Measurements from ENCODE around the gene EVA1C. TPM values are rescaled to one million over a fixed set of nuclear protein-coding genes. Genes with fewer than 3 reads are reported as not detected.

The EVA1C gene
- total and polyA plus RNA-seq, 2 donors (not counting 3 experiments of a cell fraction or from before 2014, with no cell fraction given), result 22.8 to 38.6 TPM

- Histone ChIP-seq H4K20me1 (replicated peaks; ENCODE audit: control insufficient read depth, extremely low read depth, insufficient read depth, low read length) (no peaks in the 10 kb centered on the region), H3K9me3 (replicated peaks; ENCODE audit: control insufficient read depth, insufficient read depth, low read length) (no peaks in the 10 kb centered on the region), H3K4me3 (replicated peaks in 1 of 3; ENCODE audit: insufficient read depth in 1 of 3, low read depth in 1 of 3, low read length in 3 of 3) (no peak overlapping the region), H3K27me3 (ENCODE audit: control insufficient read depth in 2 of 2, insufficient read depth in 2 of 2, low read length in 2 of 2) (no peaks in the 10 kb centered on the region), H3K27ac (ENCODE audit: insufficient read depth, low read depth, low read length) (peak overlapping the region; percentile 100), H3K4me1 (ENCODE audit: control insufficient read depth, extremely low read depth, insufficient read depth, low read length) (peaks cover 65% of the 10 kb centered on the region), H3K9me1 (replicated peaks; ENCODE audit: control insufficient read depth, extremely low read depth, insufficient read depth, low read length) (no peaks in the 10 kb centered on the region), H2AFZ (ENCODE audit: low read depth, low read length) (no peak overlapping the region), H3K9ac (replicated peaks; ENCODE audit: extremely low read depth, insufficient read depth, low read length) (peak overlapping the region; percentile 83), H3K79me2 (ENCODE audit: control insufficient read depth, insufficient read depth, low read length) (no peaks in the 10 kb centered on the region), H3K4me2 (ENCODE audit: insufficient read depth, low read length) (peak overlapping the region; percentile 31), H3K36me3 (ENCODE audit: control insufficient read depth in 2 of 2, extremely low read depth in 1 of 2, insufficient read depth in 2 of 2, low read length in 2 of 2) (no peaks in the 10 kb centered on the region)
- peak; percentile 24 for DNase-seq (ENCODE audit: low read depth, low spot score)
- dilution Hi-C loops (cut with MboI; ENCODE audit: extremely low pct_ligation_motif_present, low sequenced_read_pairs), result no loop called here
- ChIA-PET POLR2A (interaction anchor here (1.2 to 1.3 kb wide), 2 partner anchors 22 to 47 kb away, joined by 3 to 4 read pairs; no protein-coding TSS in a partner anchor), CTCF (interaction anchor here (0.6 to 4.2 kb wide), 13 partner anchors 9 to 119 kb away, joined by 3 to 27 read pairs (median 6); partner anchors contain the start of gene EVA1C)
- intact Hi-C loops (cut with micrococcal nuclease), result loop anchor here (2.0 kb wide), 1 partner anchor 23 kb away; no protein-coding TSS in a partner anchor
- BruUV-seq (replicated peaks), result TSS peak; percentile 72
- TF ChIP-seq JUN (IDR thresholded peaks at IDR 0.05; ENCODE audit: borderline replicate concordance, insufficient read depth, insufficient read length, low read depth) (no peak), EZH2 (IDR thresholded peaks at IDR 0.05; ENCODE audit: borderline replicate concordance, low read depth, low read length, severe bottlenecking) (no peak), POLR2AphosphoS5 (IDR thresholded peaks at IDR 0.05; ENCODE audit: insufficient read depth, low read depth, low read length) (peak; percentile 26)
- no peak for FAIRE-seq
These were observed 109.3 kb downstream of the EVA1C start for GRCh38 chr21:32521736-32522355.

- peaks cover 59% of the 10 kb centered on the region for H3K4me1 ChIP-seq (ENCODE audit: control insufficient read depth, extremely low read depth, insufficient read depth, low read length)
- no peaks in the 10 kb centered on the region for H3K27me3 ChIP-seq (ENCODE audit: control insufficient read depth in 2 of 2, insufficient read depth in 2 of 2, low read length in 2 of 2)
- H4K20me1 ChIP-seq (replicated peaks; ENCODE audit: control insufficient read depth, extremely low read depth, insufficient read depth, low read length), result no peaks in the 10 kb centered on the region
- H3K9me3 ChIP-seq (replicated peaks; ENCODE audit: control insufficient read depth, insufficient read depth, low read length), result no peaks in the 10 kb centered on the region
- no peak for TF ChIP-seq CTCF (IDR thresholded peaks at IDR 0.05; ENCODE audit: extremely low read depth in 1 of 2, insufficient read depth in 1 of 2, low read depth in 1 of 2, low read length in 2 of 2)
- no peak for TF ChIP-seq POLR2A (IDR thresholded peaks at IDR 0.05; ENCODE audit: low read depth, low read length)
- TF ChIP-seq MYC (IDR thresholded peaks at IDR 0.05; ENCODE audit: low read depth, low read length), result no peak
- no peak for TF ChIP-seq POLR2AphosphoS5 (IDR thresholded peaks at IDR 0.05; ENCODE audit: insufficient read depth, low read depth, low read length)
- TF ChIP-seq EZH2 (IDR thresholded peaks at IDR 0.05; ENCODE audit: borderline replicate concordance, low read depth, low read length, severe bottlenecking), result no peak
- no peak for TF ChIP-seq MAX (IDR thresholded peaks at IDR 0.05; ENCODE audit: insufficient read depth, insufficient read length)
- peak overlapping the region; percentile 57 for H3K4me2 ChIP-seq (ENCODE audit: insufficient read depth, low read length)
- dilution Hi-C loops (cut with MboI; ENCODE audit: extremely low pct_ligation_motif_present, low sequenced_read_pairs), result no loop called here
- peak overlapping the region; percentile 97 for H3K9ac ChIP-seq (replicated peaks; ENCODE audit: extremely low read depth, insufficient read depth, low read length)
- H2AFZ ChIP-seq (ENCODE audit: low read depth, low read length), result no peak overlapping the region
- H3K27ac ChIP-seq (ENCODE audit: insufficient read depth, low read depth, low read length), result peak overlapping the region; percentile 100
- no peaks in the 10 kb centered on the region for H3K36me3 ChIP-seq (ENCODE audit: control insufficient read depth in 2 of 2, extremely low read depth in 1 of 2, insufficient read depth in 2 of 2, low read length in 2 of 2)
- DNase-seq (ENCODE audit: low read depth, low spot score) (peak; percentile 48), FAIRE-seq (no peak)
- no peak overlapping the region for H3K4me3 ChIP-seq (replicated peaks in 1 of 3; ENCODE audit: insufficient read depth in 1 of 3, low read depth in 1 of 3, low read length in 3 of 3)
- intact Hi-C loops (cut with micrococcal nuclease), result no loop called here
- CTCF ChIA-PET, result interaction anchor here (1.1 to 3.5 kb wide), 12 partner anchors 8 to 120 kb away, joined by 3 to 26 read pairs (median 6); no protein-coding TSS in a partner anchor
- TSS peak; percentile 68 for BruUV-seq (replicated peaks)
- no peaks in the 10 kb centered on the region for H3K9me1 ChIP-seq (replicated peaks; ENCODE audit: control insufficient read depth, extremely low read depth, insufficient read depth, low read length)
- H3K79me2 ChIP-seq (ENCODE audit: control insufficient read depth, insufficient read depth, low read length), result no peaks in the 10 kb centered on the region
- POLR2A ChIA-PET, result no interaction called here
These were observed 111.0 kb downstream of the EVA1C start for GRCh38 chr21:32523463-32523862.

Measured in endothelial cell of umbilical vein (primary cell).